GM18861 (cell line): ENCODE data around the gene SOBP.
"Not testable (repeated sequence)": the region's sequence is repeated elsewhere in the genome, so short reads cannot be mapped to it uniquely, and the experiment has no call there.

Experiments
- ATAC-seq: cut with Tn5 transposase; IDR thresholded peaks from one replicate; pipeline ENCODE4 v1.9.1; 2021; ENCODE audit not compliant: unreplicated experiment

SOBP gene

DNA sequence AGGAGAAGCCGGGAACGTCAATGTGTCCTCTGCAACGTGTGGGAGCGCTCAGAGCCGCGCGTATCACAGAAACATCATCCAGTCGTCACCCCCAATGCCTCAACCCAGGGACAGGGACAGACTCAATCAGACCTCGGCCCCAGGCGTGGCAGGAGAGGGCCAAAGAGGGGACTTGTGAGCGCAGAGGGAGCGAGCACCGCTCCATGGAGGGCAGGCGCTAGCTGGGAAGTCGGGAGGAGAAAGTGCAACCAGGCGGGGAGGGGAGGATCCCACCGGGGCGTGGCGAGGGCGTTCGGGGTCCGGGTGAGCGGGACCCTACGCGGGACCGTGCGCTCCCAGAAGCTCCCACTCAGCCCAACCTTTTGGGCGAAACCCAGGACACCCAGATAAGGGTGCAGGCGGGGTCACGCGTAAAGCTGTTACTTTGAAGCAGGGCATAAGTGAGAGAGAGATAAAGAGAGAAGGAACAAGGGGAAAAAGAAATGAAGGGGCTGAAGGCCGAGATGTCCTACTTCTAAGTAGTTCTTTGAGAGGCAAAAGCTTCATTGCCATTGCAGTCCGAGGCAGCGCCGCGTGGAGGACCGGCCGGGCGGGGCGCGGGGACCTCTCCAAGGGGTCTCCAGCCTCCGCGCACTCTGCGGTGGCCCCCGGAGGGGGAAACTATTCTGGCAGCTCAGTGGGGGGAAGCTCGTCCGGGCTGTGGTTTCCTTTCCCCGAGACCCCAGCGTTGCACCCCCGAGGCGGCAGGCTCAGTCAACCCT, 862 bp upstream of the SOBP start:
- ATAC-seq, result no peak

DNA sequence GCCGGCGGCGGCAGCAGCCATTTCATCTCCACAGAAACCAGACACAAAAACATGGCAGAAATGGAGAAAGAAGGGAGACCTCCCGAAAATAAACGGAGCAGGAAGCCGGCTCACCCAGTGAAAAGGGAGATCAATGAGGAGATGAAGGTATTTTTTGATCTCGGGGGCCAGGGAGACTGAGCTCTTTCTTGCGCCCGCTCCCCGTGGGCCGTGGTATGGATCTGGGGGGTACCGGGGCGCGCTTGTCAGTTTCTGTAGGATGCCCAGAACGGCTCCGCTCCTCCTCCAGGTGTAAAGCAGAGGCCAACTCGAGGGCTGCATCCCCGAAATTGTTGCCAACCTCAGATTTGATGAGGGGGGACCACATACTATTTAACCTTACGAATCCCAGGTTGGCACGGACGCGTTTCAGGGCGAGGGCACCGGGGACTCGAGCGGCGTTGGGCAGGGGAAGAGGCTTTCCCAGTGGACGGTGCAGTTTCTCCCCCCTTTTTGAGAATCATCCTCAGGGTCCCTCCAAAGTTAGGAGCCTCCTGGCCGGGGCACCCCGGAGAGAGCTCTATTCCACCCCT, 735 bp downstream of the SOBP start:
- ATAC-seq, result no peak

DNA sequence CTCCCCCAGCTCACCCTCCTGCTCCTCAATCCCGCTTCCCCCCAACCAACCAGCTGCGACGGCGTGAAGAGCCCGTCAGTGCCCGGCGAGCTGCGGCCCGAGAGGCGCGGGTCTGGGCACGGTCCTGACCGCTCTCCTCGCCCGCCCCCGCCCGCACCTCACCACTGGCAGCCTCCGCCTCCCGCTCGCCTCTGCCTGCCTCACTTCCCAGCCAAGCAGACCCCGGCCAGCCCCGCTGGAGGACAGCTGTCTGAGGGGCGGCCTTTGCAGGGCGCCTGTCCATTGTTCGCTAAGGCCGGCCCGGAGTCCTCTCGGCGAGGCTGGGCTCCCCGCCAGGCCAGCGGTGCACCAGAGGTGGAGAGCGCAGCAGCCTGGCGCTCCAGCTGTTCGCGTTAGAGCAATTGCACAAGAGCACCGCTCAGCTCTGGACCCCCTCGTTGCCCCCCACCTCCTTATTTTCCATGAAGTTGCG, 1.3 kb downstream of the SOBP start:
- no peak for ATAC-seq

DNA sequence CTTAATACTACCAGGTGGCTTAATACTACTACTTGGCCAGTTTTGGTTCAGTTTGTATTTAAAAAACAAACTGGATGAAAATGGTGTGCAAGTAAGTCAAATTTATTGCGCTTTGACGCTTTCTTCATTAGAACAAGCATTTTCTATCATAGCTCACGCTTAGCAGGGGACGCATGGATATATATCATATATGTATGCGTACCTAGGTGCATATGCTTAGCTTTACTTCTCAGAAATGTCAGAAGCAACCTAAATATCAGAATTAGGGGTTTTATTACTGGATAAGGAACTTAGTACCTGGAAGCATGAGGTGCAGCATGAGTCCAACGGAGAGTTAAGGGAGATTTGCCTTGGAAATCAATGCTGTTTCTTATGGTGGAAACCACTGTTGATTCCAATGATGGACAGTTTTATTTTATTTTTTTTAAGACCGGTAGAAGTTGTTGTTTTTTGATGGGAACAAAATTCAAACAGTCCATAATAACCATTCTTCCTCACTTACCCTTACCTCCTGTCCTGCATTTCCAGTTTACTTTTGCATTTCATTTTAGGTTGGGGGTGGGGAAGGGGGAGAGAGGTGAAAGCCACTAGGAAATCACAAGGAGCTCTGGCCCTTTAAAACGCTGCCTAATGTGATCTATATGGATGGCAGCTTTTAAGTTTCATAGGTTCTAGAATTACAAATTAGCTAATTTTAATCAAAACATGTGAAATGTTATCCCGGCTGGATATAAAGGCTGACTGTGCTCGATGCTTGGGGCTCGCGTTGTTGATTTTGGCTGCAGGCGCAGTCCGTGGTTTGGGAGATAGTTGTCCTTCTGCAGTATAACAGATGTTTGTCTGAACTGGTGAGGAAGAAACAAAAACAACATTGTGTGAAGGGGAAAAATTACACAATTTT, 2.1 kb downstream of the SOBP start:
- ATAC-seq, result no peak

DNA sequence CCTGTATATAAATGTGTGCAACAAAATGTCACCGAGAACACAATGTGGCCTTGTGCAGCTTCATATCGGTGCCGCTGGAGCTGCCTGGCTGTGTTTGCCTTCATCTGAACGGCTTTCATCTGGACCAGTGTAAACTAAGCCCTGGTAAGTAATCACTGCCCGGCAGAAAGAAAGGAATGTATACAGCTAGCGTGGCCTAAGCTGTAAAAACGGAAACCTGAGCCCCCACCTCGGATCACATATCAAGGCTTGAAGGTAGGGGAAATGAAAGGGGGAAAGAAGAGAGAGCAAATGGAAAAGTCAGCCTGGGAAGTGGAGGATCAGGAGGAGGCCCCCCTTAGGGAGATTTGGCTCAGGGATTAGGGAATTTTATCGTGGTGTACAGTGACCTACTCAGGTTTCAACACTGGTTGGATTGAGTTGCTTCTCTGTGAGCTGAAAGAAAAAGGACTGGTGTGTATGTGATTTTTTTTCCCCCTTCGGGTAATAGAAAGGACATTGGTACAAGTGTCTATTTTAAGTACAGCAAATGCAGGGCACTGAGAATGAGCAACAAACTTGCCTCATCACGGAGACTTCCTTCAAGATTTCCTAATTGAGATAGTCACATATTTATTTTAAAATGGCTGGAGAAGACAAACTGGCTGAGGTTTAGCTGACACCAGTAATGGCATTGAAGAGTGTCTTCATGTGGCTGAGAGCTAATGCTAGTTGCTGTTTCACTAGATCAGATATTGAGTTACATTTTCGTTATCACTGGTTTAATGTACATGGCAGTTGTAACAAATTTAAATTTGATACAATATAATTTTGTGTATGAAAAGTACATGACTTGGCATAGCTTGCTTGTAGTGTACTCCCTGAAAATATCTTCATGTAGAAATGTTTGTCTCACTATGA, 3.5 kb downstream of the SOBP start:
- ATAC-seq, result no peak

DNA sequence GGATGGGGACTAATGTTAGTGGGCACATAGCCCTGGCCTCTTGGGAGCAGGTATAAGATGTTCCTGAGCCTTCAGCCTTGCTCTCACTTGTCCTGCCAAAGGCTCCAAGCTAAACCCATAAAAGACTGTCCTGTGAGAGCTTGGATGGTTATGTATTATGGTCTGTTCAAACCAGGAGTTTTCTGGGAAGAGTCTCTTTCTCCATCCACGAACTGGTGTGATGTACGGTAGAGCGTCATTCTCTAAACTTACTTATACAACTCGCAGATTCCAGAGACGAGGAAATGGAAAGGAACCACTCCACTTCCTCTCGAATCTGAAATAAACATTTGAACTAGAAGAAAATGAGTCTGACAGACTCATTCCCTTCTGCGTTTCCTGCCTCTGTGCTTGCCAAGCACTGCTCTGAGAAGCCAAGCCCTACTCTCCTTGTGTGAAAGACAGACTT, 5.3 kb downstream of the SOBP start:
- no peak for ATAC-seq

DNA sequence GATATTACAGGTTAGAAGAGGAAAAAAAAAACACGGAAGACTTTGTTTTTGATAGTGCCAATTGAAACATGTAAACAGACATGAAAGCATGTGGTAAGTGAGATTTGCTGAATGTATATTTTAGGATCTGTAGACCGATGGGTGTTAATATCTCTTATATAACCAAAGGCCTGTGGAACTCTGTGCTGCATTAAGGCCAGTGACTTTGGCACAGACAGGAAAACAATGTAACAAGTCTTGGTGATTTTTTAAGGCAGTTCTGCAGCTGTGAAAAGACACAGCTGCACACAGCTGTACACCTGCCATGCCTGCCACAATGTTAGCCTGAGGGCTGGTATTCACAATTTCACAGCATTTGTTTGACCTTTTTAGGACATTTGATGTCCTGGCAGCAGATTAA, 6.1 kb downstream of the SOBP start:
- ATAC-seq, result no peak

DNA sequence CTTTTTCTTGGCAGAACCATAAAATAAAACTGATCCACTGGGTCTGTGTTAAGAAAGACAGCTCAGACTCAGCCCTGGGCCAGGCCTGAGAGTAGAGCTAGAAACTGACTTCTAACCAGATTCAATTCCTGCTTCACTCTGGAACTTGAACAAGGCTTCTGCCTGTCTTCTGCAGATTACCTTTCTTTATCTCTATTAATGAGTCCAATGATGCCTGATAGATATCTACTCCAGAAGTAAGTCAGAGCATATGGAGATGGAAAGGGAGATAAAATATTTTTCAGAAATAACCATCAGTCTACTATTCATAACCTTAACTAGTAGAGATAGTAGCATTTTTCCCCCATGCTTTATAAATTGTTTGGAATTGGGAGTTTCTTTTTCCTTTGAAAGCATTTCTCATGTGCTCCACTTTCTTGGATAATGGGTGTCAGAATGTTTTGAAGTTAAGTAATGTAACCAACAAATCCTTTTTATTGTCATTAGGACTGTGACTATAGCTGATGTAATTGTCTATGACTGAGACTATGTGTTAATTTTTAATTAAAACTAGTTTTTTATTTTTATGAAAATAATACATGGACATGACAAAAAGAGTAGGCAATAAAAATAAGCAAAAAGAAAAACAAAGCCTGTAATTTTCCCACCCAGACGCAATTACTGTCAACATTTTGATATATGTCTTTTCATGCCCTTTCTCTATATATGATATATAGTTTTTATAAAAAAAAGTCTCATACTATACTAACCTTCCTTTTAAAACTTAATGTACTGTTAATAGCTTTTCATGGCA, 7.2 kb downstream of the SOBP start:
- ATAC-seq, result no peak

DNA sequence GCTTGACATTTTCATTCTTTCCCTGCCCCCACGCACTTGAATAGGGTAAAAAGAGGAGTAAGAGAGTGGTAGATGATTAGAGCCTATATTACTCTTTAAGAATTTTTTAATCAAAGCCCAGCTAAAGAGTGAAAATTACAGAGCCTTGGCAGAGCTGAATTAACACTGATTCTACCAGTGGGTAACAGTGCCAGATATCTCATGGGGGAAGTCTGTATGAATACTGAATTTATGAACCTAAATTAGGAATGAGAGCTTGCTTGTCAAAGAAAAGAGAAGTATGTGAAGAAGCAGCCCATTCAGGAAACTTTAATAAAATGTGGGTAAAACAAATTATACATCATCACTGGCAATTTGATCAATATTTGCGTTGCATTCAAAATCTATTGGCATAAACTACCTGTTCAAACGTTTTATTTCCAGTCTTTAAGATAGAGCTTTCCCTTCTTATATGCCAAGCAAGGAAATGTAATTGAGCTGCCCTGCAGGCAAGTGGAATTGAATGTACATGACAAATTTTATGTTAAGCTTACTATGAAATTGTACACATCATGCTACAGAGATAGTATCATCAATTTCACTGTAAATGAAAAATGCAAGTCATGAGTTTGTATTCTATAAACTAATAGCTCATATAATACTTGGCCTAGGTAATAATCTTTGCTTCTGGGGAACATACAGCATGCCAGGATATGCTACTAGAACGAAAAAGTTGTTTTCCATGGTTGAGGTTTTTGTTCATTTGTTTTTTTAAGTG, 14.5 kb downstream of the SOBP start:
- ATAC-seq, result no peak

DNA sequence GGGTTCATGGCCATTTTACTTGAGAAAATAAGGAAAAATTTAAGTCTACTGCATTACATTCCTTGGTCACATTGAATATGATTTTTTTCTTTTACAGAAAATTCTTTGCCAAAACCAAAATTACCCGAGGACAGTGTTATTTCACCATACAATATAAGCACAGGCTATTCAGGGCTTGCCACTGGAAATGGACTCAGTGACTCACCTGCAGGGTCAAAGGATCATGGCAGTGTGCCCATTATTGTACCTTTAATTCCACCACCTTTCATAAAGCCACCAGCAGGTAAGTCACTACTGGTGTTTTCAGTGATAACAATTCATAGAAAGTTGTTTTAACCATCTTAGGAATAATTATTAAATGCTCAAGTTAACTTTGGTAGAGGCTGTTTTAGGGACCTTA, 16.2 kb downstream of the SOBP start:
- ATAC-seq, result no peak

DNA sequence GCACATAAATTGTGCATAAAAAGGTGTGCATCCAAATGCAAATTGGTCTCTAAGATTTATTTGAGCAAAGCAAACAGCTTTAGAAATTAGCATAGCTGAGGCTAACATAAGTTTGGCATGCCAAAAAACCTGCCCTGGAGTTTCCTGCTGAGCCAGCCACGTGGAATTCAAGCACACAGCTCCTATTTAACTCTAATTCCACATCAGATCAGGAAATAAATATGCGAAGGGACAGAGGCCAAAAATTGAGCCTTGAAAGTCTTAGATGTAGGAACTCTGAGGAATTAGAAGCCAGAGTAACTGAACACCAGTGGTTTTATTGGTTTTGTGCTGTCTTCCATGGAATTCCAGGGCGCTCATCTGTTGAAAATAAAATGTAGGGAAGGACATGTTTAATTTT, 19.6 kb downstream of the SOBP start:
- no peak for ATAC-seq

DNA sequence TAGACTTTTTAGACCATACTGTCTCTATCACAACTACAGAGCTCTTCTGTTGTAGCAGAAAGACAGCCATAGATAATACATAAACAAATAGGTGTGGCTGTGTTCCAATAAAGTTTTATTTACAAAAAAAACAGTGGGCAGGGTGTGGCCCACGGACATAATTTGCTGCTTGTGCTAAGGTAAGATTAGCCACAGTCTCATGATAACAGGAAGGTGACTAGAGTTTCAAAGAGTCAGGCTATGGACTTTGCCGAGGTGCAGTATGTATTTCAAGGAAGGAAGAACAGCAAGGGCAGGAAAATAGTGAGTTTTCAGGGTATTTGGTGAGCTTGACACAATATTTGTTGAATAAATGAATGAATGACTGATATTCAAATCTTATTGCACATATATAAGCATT, 20.2 kb downstream of the SOBP start:
- ATAC-seq, result no peak

DNA sequence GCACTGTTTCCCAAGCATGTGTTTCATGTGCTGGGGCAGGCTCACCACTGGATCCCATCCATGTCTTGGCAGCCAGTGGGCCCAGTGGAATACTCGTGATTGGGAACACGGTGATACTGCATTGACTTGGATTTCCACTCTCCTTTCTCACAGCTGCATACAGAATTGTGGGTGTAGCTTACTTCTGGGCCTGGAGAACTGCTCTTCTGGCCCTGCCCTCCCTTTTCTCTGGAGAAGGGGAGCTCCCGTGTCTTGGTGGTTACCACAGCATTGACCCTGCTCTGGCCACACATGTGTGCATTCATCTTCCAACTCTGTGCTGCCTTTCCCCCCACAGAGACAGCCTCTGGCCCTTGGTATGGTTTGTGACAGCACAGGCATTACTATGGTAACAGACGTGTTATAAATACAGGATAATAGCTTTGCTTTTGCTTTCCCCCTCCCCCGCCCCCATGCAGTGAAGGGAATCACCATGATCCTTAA, 21.6 kb downstream of the SOBP start:
- no peak for ATAC-seq

DNA sequence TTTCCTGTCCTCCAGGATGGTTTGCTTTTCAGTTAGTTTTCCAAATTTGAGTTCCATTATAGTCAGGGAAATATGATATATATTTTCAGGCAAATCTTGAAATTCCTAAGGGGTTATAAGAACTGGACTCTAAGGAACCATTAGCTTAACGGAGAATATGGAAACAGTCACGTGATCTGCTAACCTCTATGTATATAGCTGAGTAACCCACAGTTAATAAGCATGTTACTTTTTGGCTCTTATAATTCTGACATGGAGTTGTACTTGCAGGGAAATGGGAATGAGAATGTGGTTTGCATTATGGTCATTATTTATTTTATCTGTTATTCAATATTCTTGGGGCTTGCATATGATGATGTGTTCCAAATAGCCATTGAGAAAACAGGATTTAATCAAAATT, 23.3 kb downstream of the SOBP start:
- no peak for ATAC-seq

DNA sequence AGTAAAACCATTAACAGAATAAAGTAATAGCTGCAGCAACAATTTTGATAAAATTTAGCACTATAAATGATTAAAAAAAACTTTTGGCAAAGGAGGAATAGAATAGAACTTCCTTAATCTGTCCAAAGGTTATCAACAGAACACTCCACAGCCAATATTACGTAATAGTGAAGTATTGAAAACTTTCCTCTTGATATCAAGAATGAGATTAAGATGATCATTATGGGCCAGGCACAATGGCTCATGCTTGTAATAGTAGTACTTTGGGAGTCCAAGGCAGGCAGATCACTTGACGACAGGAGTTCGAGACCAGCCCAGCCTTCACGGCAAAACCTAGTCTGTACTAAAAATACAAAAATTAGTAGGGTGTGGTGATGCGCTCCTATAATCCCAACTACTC, 26.0 kb downstream of the SOBP start:
- ATAC-seq, result no peak

DNA sequence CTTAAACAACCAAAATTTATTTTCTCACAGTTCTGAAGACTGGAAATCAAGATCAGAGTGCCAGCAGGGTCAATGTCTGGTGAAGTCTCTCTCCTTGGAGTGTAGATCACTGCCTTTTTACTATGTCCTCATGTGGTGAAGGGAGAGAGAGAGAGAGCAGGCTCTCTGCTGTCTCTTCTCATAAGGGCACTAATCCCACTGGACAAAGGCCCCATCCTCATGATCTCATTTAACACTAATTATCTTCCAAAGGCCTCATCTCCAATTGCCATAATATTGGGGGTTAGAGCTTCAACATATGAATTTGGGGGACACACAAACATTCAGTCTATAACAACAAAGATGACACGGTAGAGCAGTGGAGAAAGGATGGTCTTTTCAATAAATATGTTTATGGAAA, 27.4 kb downstream of the SOBP start:
- ATAC-seq, result no peak

DNA sequence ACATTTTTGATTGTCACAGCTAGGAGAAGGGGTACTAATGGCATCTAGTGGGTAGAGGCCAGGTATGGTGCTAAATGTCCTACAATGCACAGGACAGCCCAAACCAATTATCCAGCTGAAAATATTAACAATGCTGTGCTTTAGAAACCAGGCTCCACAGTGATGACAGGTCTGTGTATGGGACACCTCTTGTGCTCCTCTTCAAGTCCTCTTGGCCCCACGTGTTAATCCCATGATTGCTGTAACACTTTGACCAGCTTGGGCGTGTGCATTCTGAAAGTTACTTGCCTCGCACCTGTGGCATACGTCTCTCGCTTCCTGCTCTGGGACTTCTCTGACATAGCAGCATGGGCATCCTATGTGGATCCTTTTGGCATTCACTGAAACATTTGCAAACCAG, 29.3 kb downstream of the SOBP start:
- ATAC-seq, result not testable (repeated sequence)

DNA sequence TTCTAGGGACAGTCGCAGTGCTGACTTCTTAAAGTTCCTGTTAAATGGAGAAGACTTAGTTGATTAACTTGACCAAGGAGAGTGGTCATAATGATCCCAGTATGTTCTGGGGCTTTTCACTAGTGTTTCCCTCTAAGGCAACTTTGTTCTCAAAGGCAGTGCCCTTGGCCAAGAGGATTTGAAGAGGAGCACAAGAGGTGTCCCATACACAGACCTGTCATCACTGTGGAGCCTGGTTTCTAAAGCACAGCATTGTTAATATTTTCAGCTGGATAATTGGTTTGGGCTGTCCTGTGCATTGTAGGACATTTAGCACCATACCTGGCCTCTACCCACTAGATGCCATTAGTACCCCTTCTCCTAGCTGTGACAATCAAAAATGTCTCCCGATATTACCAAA, 30.8 kb downstream of the SOBP start:
- not testable (repeated sequence) for ATAC-seq
